ENCODE data around the gene CPM.
"Not testable (repeated sequence)": the region's sequence is repeated elsewhere in the genome, so short reads cannot be mapped to it uniquely, and the experiment has no call there.

Gene CPM

DNA sequence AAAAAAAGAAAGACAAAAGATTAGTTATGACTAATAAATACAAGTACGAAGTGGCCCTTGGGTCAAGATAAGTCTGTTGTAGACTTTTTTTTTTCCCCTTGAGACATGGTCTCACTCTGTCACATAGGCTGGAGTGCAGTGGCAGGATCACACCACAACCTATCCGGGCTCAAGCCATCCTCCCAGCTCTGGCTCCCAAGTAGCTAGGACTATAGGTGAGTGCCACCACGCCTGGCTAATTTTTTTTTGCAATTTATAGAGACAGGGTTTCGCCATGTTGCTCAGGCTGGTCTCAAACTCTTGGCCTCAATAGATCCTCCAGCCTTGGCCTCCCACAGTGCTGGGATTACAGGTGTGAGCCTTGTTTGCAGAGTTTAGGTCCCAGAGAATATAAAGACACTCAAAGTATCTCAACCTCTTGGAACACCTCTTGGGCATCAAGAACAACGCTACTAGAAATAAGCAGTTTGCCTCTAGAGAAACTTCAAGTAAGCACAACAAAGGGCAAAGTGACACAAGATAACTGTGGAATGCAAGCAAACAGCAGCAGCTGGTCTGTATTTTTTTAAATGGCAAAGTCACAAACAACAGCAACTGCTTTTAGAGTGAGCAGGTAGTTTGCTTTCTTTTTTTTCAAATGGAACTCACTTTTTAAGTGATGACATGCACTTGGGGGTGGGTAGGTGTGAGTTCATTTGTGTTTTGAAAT, 128.9 kb downstream of the CPM start:
- DNase-seq: no peak

GRCh38 chr12:68802911-68803651, 129.9 kb downstream of the CPM start:
- not testable (repeated sequence) for DNase-seq

GRCh38 chr12:68802372-68802745, 130.6 kb downstream of the CPM start:
- DNase-seq: not testable (repeated sequence)

All from activated T-cell treated with anti-CD3 and anti-CD28 coated beads, Interleukin-2, amount 50 U/mL, for 48 hours (primary cell).